Prostate gland (tissue), 2 donors: ENCODE measurements around the gene PDZRN4.

ENCODE experiments used
- POLR2A ChIP-seq: fragments of 450-650 bp; IDR thresholded peaks from one replicate; pipeline ENCODE4 v1.6.1; 2016; ENCODE audit warnings: antibody characterized with exemption, mild to moderate bottlenecking
- TF ChIP-seq, protein P1 (sequence below), 4 experiments: fragments of 200-600 bp in 2 of 4; fragments of 450-650 bp in 2 of 4; sonication (generic) in 2 of 4; IDR thresholded peaks; 1 replicate in 3 of 4; 2 replicates in 1 of 4; pipeline ENCODE4 v1.5.1; 2016 to 2019; ENCODE audit warnings: antibody characterized with exemption in 4 of 4, mild to moderate bottlenecking in 2 of 4, moderate library complexity in 2 of 4

DNA sequence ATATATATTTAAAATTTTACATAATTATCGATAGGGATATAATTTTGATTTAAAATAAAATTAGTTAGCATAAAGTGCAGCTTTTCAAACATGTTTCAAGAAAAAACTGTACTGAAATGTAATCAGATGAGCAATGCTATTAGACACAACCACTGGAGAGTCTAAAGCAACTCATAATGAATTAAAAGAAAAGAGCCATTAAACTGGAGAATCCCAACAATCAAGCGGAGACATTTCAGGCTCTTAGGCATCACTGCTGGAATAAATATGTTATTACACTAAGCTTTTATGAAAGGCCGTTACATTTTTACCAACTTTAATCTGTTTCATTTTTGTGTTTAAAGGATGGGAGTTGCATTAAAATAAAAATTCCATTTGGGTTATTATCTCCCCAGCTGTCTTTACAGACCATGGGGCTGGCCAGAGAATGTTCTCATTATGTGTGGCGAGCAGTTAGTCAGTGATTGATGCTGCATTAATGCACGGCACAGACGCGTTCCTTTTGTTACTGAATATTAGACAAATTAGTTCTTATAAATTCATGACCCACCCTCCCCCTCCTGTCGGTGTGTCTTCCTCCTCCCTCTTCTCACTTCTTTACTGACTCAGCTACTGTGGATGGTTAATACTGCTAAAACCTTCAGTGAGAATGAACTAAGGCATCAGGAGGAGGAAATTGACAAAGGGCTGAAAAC, 156.8 kb downstream of the PDZRN4 start:
- TF ChIP-seq, protein P1, sequence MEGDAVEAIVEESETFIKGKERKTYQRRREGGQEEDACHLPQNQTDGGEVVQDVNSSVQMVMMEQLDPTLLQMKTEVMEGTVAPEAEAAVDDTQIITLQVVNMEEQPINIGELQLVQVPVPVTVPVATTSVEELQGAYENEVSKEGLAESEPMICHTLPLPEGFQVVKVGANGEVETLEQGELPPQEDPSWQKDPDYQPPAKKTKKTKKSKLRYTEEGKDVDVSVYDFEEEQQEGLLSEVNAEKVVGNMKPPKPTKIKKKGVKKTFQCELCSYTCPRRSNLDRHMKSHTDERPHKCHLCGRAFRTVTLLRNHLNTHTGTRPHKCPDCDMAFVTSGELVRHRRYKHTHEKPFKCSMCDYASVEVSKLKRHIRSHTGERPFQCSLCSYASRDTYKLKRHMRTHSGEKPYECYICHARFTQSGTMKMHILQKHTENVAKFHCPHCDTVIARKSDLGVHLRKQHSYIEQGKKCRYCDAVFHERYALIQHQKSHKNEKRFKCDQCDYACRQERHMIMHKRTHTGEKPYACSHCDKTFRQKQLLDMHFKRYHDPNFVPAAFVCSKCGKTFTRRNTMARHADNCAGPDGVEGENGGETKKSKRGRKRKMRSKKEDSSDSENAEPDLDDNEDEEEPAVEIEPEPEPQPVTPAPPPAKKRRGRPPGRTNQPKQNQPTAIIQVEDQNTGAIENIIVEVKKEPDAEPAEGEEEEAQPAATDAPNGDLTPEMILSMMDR (IDR thresholded peaks at IDR 0.05), result no peak
- no peak for TF ChIP-seq POLR2A
